Raji (cell line): ENCODE results near the gene SRA1.

Source experiments
- POLR2A ChIP-seq: IDR thresholded peaks from 2 replicates; pipeline ENCODE4 v1.6.1; 2011; ENCODE audit warnings: low read depth, low read length, control low read depth; ENCODE audit not compliant: insufficient read depth

Gene SRA1

DNA sequence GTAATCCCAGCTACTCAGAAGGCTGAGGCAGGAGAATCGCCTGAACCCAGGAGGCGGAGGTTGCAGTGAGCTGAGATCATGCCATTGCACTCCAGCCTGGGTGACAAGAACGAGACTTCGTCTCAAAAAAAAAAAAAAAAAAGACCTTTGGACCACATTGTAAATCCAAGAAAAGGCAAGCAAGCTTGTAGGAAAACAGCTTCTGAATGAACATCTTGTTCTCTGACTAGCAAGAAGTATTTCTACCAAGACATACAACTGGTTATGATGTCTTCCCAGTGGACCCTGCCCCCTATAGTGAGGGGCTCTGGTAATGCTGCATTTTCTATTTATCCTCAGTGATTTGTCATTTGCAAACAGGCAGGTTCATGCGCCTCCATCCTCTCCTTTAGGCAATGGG, 14.3 kb downstream of the SRA1 start:
- TF ChIP-seq POLR2A, result no peak

DNA sequence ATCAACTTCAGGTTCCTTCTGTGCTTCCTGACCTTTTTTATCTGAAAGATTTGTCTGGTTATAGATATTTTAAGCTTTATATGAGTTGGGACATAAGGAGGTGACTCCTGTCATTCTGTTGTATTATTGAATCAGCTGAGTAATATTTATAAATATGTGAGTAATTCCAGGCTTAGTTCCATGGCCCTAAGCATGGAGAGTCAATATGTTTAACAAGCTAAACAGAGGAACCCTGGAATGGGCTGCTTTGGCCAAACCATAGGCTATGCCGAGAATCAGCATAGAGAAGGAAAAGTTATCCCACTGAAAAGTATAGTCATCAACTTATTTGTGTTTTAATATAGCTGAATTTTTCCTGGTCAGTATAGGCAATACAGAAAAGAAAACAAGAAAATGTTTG, 17.0 kb downstream of the SRA1 start:
- no peak for TF ChIP-seq POLR2A

DNA sequence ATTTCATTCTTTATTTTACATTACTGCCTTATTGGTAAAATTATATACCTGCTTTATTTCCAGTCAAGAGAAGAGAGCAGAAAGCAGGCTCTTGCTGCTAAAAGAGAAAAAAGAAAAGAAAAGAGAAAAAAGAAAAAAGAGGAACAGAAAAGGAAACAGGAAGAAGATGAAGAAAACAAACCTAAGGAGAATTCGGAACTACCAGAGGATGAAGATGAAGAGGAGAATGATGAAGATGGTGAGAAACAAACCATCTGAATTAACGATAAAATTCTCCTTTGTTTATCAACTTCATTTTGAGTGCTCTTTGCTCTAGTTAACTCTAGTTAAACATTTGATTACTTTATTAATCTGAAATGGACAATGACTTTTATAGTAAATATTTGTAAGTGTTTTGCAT, 33.3 kb downstream of the SRA1 start:
- no peak for TF ChIP-seq POLR2A

DNA sequence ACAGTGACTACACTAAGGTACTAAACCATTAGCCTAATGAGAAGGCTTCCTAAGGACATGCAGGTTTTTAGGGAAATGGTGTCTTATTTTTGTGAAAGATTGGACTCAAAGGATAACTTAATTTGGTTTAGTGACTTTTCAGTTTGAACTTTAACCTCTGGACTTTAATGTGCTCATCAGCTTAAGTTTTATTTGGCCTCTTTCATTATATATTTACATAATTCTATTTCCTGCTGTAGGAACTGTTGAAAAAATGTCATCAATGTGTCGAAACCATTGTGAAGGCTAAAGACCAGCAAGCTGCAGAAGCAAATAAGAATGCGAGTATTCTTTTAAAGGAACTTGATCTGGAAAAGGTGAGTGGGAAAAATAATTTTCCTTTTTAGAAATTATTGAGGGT, 44.1 kb downstream of the SRA1 start:
- no peak for TF ChIP-seq POLR2A

DNA sequence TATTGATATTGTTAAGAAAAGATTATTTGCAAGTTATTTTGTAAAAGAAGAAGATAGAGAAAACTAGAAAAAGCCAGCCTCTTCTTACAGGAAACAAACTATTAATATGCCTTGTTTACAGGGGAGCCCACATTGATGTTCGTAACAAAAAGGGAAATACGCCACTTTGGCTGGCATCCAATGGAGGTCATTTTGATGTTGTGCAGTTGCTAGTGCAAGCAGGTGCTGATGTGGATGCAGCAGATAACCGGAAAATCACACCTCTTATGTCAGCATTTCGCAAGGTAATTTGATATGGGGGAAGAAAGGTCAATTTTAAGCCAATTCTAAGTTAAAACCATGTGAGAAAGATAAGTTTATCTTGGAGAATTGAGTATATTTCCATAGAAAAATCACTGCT, 47.4 kb downstream of the SRA1 start:
- no peak for TF ChIP-seq POLR2A

DNA sequence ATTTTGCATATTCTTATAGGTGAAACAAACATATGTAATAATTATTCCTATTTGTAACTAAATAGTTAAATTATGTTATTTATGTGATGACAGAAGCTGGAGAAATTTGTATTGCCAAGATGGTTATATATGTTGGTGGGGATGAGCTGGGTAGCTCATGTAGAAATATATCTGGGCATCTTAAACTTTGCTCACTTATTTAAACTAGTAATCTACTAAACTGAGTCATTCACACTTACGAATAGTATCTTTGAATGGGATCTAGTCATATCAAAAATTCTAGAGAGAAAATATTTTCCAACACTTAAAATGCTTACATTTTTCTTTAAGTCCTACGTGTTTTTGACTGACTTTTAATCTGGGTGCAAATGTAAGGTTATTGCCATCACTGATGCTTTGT, 54.4 kb downstream of the SRA1 start:
- no peak for TF ChIP-seq POLR2A
